Measurements from ENCODE around the gene POU4F1.

Gene POU4F1

GRCh38 chr13:78589206-78589605, 14.1 kb downstream of the POU4F1 start:
- DNase-seq = peak; percentile 27

DNA sequence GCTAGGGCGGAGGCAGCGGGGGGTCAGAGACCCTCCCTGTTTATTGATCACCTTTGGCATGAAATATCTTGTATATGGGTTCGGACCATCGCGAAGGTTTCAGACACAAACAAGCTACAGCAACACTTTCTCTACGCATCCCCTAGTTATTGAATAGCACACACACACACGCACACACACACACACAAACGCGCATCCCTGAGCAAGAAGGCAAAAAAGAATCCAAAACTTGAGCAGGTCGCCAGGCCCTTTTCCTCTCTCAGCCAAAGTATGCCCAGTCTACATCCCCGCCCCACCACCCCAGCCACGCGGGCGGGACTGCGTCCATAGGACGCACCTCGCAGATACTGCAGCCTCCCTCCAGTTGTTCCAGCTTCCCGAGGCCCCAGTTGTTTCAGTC, 16.0 kb downstream of the POU4F1 start:
- DNase-seq = no peak

GRCh38 chr13:78586706-78587105, 16.6 kb downstream of the POU4F1 start:
- no peak for DNase-seq

GRCh38 chr13:78576261-78576660, 27.1 kb downstream of the POU4F1 start:
- no peak for DNase-seq

- DNase-seq = no peak
Observed at GRCh38 chr13:78572459-78572858, 30.9 kb downstream of the POU4F1 start.

- DNase-seq = no peak
Observed at GRCh38 chr13:78569029-78569428, 34.3 kb downstream of the POU4F1 start.

- no peak for DNase-seq
Observed at GRCh38 chr13:78566631-78567030, 36.7 kb downstream of the POU4F1 start.

DNA sequence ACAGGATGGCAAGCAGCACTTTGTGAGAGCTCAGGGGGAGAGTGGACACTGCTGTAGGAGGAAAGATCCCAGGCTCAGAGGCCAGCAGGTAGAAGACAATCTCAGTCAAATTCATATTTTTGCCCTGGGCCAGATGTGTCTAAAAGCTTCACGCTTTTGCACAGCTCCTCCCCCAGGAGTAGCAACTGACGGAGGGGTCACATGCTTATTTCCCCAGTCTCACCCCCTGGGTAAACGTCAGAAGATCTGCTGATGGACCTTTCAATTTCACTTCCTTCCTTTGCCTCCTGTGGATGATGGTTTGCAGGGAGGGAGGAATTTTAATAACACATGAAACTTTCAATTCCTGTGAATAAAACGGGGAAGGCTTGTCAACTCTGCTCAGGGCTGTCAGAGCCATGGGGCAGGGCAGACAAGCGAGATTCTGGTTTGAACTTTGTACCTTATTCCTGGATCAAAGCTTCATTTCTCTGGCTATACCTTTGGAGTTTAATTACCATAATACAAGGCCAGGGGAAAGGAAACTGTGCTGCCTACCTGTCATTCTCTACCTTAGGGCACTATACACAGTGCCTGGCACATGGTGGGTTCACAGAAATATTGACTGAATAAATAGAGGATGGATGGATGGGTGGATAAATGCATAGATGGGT, 41.0 kb downstream of the POU4F1 start:
- no peak for DNase-seq
